Measurements from ENCODE around the gene FMNL1. TPM values are rescaled to one million over a fixed set of nuclear protein-coding genes. Genes with fewer than 3 reads are reported as not detected.

Gene FMNL1
- total RNA-seq, 1 donor from 2014 or later: 2.8 TPM

- no peak for TF ChIP-seq CTCF (IDR thresholded peaks at IDR 0.05)
- no peaks in the 10 kb centered on the region for H3K9me3 Mint-ChIP-seq (ENCODE audit: unreplicated experiment)
- no peaks in the 10 kb centered on the region for H3K36me3 Mint-ChIP-seq (ENCODE audit: unreplicated experiment)
- peaks cover 3% of the 10 kb centered on the region for H3K27me3 Mint-ChIP-seq (ENCODE audit: unreplicated experiment)
- H3K4me1 Mint-ChIP-seq (ENCODE audit: unreplicated experiment): peaks cover 30% of the 10 kb centered on the region
- DNase-seq (ENCODE audit: extremely low spot score, unreplicated experiment): no peak
- H3K4me3 Mint-ChIP-seq (ENCODE audit: unreplicated experiment): no peak overlapping the region
- H3K27ac Mint-ChIP-seq (ENCODE audit: unreplicated experiment): no peak overlapping the region
These were observed 2.1 kb downstream of the FMNL1 start for GRCh38 chr17:45223539-45224528.

- no peak overlapping the region for H3K4me3 Mint-ChIP-seq (ENCODE audit: unreplicated experiment)
- TF ChIP-seq CTCF (IDR thresholded peaks at IDR 0.05): no peak
- peaks cover 34% of the 10 kb centered on the region for H3K4me1 Mint-ChIP-seq (ENCODE audit: unreplicated experiment)
- peaks cover 3% of the 10 kb centered on the region for H3K27me3 Mint-ChIP-seq (ENCODE audit: unreplicated experiment)
- no peak overlapping the region for H3K27ac Mint-ChIP-seq (ENCODE audit: unreplicated experiment)
- no peaks in the 10 kb centered on the region for H3K9me3 Mint-ChIP-seq (ENCODE audit: unreplicated experiment)
- DNase-seq (ENCODE audit: extremely low spot score, unreplicated experiment): no peak
- no peaks in the 10 kb centered on the region for H3K36me3 Mint-ChIP-seq (ENCODE audit: unreplicated experiment)
These were observed 3.0 kb downstream of the FMNL1 start for GRCh38 chr17:45224671-45225050.

- no peak for DNase-seq (ENCODE audit: extremely low spot score, unreplicated experiment)
- no peak for TF ChIP-seq CTCF (IDR thresholded peaks at IDR 0.05)
- Mint-ChIP-seq H3K36me3 (ENCODE audit: unreplicated experiment) (no peaks in the 10 kb centered on the region), H3K4me3 (ENCODE audit: unreplicated experiment) (no peak overlapping the region), H3K27me3 (ENCODE audit: unreplicated experiment) (peaks cover 3% of the 10 kb centered on the region), H3K27ac (ENCODE audit: unreplicated experiment) (no peak overlapping the region), H3K9me3 (ENCODE audit: unreplicated experiment) (no peaks in the 10 kb centered on the region), H3K4me1 (ENCODE audit: unreplicated experiment) (peaks cover 37% of the 10 kb centered on the region)
These were observed 3.5 kb downstream of the FMNL1 start for GRCh38 chr17:45225051-45225700.

GRCh38 chr17:45225964-45226530, 4.4 kb downstream of the FMNL1 start:
- H3K36me3 Mint-ChIP-seq (ENCODE audit: unreplicated experiment): no peaks in the 10 kb centered on the region
- H3K27ac Mint-ChIP-seq (ENCODE audit: unreplicated experiment): no peak overlapping the region
- H3K4me3 Mint-ChIP-seq (ENCODE audit: unreplicated experiment): no peak overlapping the region
- peaks cover 3% of the 10 kb centered on the region for H3K27me3 Mint-ChIP-seq (ENCODE audit: unreplicated experiment)
- H3K9me3 Mint-ChIP-seq (ENCODE audit: unreplicated experiment): no peaks in the 10 kb centered on the region
- peaks cover 43% of the 10 kb centered on the region for H3K4me1 Mint-ChIP-seq (ENCODE audit: unreplicated experiment)
- TF ChIP-seq CTCF (IDR thresholded peaks at IDR 0.05): no peak
- DNase-seq (ENCODE audit: extremely low spot score, unreplicated experiment): no peak

GRCh38 chr17:45226576-45226975, 4.9 kb downstream of the FMNL1 start:
- no peak for TF ChIP-seq CTCF (IDR thresholded peaks at IDR 0.05)
- Mint-ChIP-seq H3K4me3 (ENCODE audit: unreplicated experiment) (no peak overlapping the region), H3K36me3 (ENCODE audit: unreplicated experiment) (no peaks in the 10 kb centered on the region), H3K4me1 (ENCODE audit: unreplicated experiment) (peaks cover 48% of the 10 kb centered on the region), H3K27ac (ENCODE audit: unreplicated experiment) (no peak overlapping the region), H3K9me3 (ENCODE audit: unreplicated experiment) (no peaks in the 10 kb centered on the region), H3K27me3 (ENCODE audit: unreplicated experiment) (peaks cover 3% of the 10 kb centered on the region)
- DNase-seq (ENCODE audit: extremely low spot score, unreplicated experiment): no peak
